Head of caudate nucleus (tissue), 42 donors: ENCODE results near the gene ATP1B2.

Source experiments
- DNase-seq, 42 donors: peaks; one replicate each; pipeline versions ENCODE4 v3.0.0 to v3.0.0-alpha.2; 2020 to 2021; ENCODE audit warnings: mixed read lengths in 7 of 42
- intact Hi-C: fragments of 100-400 bp; cut with DNase I; formaldehyde crosslinking; loops from one replicate; pipeline ENCODE4 v1.15.0; 2022

Gene ATP1B2

GRCh38 chr17:7668482-7668881 is 17.8 kb downstream of the ATP1B2 start:
- intact Hi-C loops: no loop called here
- no peak for DNase-seq

- intact Hi-C loops: no loop called here
- no peak for DNase-seq
These were observed 22.5 kb downstream of the ATP1B2 start for GRCh38 chr17:7673239-7673638.

DNA sequence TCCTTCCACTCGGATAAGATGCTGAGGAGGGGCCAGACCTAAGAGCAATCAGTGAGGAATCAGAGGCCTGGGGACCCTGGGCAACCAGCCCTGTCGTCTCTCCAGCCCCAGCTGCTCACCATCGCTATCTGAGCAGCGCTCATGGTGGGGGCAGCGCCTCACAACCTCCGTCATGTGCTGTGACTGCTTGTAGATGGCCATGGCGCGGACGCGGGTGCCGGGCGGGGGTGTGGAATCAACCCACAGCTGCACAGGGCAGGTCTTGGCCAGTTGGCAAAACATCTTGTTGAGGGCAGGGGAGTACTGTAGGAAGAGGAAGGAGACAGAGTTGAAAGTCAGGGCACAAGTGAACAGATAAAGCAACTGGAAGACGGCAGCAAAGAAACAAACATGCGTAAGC is 24.2 kb downstream of the ATP1B2 start:
- intact Hi-C loops: no loop called here
- no peak for DNase-seq

GRCh38 chr17:7676533-7676932 is 25.8 kb downstream of the ATP1B2 start:
- DNase-seq: no peak
- intact Hi-C loops: no loop called here

DNA sequence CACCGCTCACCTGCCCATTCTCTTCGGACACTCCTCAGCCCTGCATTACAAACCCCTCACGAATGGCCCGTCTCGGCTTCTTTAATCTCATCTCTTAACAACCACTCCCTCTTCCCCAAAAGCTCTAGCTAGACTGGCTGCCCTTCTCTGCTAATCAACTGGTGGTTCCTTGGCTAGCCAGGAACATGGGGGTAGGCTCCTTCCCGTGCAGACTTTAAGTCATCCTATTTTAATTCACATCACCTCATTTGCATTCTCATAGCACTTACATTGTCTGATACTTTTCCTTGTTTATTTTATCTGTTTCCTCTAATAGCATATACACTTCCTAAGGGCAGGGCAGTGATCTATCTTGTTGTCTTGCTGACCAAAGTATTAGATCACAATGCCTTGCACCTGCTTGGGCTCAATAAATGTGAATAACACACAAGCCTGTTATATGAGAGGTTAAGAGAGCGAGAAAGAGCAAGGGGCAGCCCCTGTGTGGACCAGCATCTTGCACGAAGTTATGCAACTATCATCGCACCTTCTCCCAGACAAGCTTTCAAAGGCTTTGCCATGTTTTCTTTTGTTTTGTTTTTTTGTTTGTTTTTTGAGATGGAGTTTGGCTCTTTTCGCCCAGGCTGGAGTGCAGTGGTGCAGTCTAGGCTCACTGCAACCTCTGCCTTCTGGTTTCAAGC is 26.8 kb downstream of the ATP1B2 start:
- DNase-seq: no peak
- intact Hi-C loops: no loop called here

DNA sequence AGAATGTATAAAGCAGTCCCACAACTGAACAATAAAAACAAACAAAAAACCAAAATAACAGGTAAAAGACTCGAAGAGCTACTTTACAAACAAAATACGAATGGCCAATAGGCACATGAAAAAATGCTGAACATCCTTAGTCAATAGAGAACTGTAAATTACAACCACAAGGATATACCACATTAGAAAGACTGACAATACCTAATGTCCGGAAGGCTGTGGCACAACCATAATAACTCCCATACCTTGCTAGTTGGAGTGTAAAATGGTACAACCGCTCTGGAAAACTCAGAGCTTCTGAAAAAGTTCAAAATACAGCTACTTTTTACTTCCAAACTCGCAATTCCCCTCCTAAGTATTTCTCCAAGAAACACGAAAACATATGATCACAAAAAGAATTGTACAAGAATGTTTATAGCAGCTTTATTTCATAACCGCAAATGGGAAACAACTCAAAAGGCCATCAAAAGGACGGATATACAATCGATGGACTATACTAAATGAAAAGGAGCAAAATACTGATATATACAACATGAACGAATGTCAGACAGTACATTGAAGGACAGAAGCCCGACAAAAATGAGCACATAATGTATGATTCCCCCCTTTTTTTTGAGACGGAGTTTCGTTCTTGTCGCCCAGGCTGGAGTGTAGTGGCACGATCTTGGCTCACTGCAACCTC is 34.3 kb downstream of the ATP1B2 start:
- intact Hi-C loops: loop anchor here (5.0 to 10.0 kb wide), 2 partner anchors 58 to 100 kb away; partner anchors contain the start of genes MPDU1 and SAT2
- DNase-seq: no peak

DNA sequence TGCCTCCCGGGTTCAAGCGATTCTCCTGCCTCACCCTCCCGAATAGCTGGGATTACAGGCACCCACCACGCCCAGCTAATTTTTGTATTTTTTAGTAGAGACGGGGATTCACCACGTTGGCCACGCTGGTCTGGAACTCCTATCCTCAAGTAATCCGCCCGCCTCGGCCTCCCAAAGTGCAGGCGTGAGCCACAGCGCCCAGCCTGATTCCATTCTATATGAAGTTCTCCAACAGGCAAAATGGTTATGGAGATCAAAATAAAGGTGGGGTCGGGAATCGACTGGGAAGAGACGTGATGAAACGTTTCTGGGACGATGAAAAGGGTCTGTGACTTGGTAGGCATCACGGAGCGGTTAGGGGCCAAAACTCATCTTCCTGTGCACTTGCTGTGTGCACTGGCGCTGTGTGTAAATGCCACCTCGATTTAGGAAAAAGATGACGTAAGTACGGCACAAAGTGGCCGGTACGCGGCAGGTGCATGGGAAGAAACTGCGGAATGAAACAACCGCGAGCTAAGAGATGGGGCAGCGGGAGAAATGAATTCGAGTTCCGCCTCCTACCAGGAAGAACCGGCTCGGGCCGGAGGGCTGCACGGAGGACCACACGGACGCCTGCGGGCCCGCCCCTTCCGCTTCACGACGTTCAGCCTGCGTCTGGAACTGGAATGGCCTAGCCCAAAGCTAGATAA is 35.0 kb downstream of the ATP1B2 start:
- DNase-seq: peak; percentile 89 to 98 (median 96)
- intact Hi-C loops: loop anchor here (5.0 to 10.0 kb wide), 2 partner anchors 58 to 101 kb away; partner anchors contain the start of genes MPDU1 and SAT2

GRCh38 chr17:7686222-7687071 is 35.7 kb downstream of the ATP1B2 start:
- intact Hi-C loops: loop anchor here (5.0 to 10.0 kb wide), 2 partner anchors 59 to 102 kb away; partner anchors contain the start of genes MPDU1 and SAT2

DNA sequence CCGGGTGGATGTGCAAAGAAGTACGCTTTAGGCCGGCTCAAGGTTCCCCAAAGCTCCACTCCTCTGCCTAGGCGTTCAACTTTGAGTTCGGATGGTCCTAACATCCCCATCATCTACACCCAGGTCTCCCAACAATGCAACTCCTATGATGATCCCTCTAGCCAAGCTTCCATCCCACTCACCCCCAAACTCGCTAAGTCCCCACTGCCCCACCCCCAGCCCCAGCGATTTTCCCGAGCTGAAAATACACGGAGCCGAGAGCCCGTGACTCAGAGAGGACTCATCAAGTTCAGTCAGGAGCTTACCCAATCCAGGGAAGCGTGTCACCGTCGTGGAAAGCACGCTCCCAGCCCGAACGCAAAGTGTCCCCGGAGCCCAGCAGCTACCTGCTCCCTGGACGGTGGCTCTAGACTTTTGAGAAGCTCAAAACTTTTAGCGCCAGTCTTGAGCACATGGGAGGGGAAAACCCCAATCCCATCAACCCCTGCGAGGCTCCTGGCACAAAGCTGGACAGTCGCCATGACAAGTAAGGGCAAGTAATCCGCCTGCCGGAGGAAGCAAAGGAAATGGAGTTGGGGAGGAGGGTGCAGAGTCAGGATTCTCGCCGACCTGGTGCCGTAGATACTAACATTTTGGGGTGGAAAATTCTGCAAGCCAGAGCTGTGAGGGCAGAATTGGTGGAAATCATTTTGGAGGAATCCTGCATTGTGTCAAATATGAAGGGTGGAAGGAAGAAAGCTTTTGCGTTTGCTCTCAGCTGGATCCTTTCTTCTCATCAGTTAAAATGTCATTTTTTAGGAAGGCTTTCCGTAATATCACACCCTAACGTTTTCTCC is 36.6 kb downstream of the ATP1B2 start, which contains the start of gene TP53:
TP53 (minus strand) TSS at position 419 of the 836 bp plus-strand sequence. CDS start 10,896 bp downstream, outside the sequence.
- peak; percentile 84 to 97 (median 92) for DNase-seq
- intact Hi-C loops: loop anchor here (5.0 to 10.0 kb wide), 2 partner anchors 60 to 102 kb away; partner anchors contain the start of genes MPDU1 and SAT2

More at GRCh38 chr17:7686222-7687071, 35.7 kb downstream of the ATP1B2 start:
- peak; percentile 64 to 92 (median 84) for DNase-seq

DNA sequence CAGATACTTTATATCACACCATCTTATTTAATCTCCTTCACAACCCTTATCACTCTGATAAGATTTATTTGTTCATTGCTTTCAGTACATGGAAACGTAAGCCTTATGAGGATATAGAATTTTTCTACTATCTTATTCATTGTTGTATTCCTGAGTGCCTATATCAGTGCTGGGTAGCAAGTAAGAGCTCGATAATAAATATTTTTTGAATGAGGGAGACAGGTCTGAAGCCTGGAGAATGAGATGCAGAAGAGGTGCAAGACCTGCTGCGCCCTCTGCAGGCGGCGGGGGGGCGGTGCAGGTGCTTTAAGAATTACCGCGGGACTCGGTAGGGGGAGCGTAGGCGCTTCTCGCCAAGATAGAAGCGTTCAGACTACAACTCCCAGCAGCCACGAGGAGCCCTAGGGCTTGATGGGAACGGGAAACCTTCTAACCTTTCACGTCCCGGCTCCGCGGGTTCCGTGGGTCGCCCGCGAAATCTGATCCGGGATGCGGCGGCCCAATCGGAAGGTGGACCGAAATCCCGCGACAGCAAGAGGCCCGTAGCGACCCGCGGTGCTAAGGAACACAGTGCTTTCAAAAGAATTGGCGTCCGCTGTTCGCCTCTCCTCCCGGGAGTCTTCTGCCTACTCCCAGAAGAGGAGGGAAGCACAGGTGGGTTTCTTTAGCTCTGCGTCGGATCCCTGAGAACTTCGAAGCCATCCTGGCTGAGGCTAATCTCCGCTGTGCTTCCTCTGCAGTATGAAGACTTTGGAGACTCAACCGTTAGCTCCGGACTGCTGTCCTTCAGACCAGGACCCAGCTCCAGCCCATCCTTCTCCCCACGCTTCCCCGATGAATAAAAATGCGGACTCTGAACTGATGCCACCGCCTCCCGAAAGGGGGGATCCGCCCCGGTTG is 37.4 kb downstream of the ATP1B2 start, which contains the start of gene WRAP53:
WRAP53 (plus strand) TSS at position 570 of the 900 bp plus-strand sequence; CDS start at position 742, 172 bp downstream.
- peak; percentile 95 to 99 (median 98) for DNase-seq
- intact Hi-C loops: loop anchor here (5.0 to 10.0 kb wide), 2 partner anchors 61 to 103 kb away; partner anchors contain the start of genes MPDU1 and SAT2

GRCh38 chr17:7688808-7689316 is 38.1 kb downstream of the ATP1B2 start:
- DNase-seq: no peak
- intact Hi-C loops: loop anchor here (5.0 to 10.0 kb wide), 2 partner anchors 62 to 104 kb away; partner anchors contain the start of genes MPDU1 and SAT2

DNA sequence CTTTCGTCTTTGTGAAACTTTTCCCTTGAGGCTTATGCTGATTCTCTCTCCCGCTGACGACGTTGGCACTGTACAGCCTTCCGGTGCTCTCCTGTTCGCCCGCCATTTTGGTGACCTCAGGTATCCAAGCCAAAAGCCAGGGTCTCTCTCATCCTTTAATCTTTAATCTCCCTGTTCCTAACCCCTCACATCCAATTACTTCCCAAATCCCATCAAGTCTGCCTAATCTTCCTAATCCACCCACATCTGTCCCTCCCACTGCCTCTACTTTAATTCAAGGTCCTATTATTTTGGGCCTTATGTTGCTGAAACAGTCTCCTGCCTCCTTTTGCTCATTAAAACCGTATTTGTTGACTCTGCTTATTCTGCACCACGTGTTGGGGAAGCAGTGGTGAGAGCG is 44.9 kb downstream of the ATP1B2 start:
- intact Hi-C loops: no loop called here

DNA sequence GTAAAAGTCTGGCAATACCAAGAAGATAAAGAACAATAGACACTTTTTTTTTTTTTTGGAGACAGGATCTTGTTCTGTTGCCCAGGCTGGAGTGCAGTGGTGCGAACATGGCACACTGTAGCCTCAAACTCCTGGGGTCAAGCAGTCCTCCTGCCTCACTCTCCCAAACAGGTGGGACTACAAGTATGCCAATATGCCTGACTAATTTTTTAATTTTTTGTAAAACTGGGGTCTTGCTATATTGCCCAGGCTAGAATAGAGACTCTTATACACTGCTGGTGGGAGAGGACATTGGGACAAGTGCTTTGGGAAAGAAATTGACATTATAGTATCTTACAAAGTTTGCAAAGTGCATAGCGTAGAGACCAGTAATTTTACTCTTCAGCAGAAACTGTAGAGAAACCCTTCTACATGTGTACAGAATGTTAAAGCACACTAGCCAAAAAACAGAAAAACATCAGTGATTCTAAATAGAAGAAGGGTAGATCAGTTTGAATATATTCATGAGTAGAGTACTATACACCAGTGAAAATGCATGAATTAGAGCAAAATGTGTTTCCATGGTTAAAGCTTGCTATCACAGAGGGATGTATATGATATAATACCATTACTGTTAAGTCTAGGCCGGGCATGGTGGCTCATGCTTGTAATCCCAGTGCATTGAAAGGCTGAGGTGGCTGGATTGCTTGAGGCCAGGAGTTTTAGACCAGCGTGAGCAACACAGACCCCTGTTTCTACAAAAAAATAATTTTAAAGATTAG is 47.3 kb downstream of the ATP1B2 start:
- no peak for DNase-seq
- intact Hi-C loops: no loop called here

More for the DNA sequence above, 44.9 kb downstream of the ATP1B2 start:
- DNase-seq: no peak

DNA sequence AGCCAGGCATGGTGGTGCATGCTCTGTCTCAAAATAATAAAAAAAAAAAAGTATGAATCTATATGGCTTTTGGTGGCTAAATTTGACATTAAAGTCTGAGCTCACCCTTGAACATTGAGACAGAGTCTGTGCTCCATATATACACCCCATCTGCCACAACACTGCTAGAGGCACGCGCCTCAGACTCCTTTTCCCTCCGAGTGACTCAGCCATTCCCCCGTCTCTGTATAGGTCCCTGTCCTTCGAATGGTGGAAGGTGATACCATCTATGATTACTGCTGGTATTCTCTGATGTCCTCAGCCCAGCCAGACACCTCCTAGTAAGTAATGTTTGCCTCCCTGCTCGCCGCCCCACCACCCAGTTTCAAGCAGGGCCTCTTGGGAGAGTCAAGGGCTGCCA is 49.8 kb downstream of the ATP1B2 start:
- intact Hi-C loops: no loop called here
- DNase-seq: no peak

DNA sequence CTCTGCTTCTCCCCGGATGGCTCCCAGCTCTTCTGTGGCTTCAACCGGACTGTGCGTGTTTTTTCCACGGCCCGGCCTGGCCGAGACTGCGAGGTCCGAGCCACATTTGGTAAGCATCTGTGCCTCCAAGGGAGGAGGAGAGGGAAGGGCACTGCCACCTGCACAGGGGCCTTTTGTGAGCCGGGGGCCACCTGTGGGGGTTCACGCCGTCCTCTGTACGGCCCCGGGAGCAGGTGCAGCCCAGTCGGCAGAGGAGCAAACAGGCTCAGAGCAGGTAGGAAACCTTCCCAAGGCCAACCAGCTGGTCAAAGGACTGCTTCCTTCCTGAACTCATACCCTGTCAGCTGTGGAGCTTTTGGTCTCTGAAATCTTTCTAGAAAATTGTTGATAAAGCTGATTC is 51.0 kb downstream of the ATP1B2 start:
- intact Hi-C loops: no loop called here
- no peak for DNase-seq

- intact Hi-C loops: no loop called here
These were observed 52.0 kb downstream of the ATP1B2 start for GRCh38 chr17:7702776-7703175.

More at GRCh38 chr17:7702776-7703175, 52.0 kb downstream of the ATP1B2 start:
- no peak for DNase-seq
